HL-60 (cell line): ENCODE data around the gene MAGOHB.

Source experiments
- DNase-seq, 2 experiments: peaks; one replicate each; pipeline ENCODE4 v3.0.0-alpha.2; 2010 to 2020; ENCODE audit warnings: low read depth in 1 of 2, low spot score in 1 of 2
- H3K27ac ChIP-seq: fragments of 250-450 bp; sonication (Bioruptor Pico); replicated peaks from 2 replicates; pipeline ENCODE4 v1.5.1; 2020; ENCODE audit warnings: mild to moderate bottlenecking, moderate library complexity
- H3K27me3 ChIP-seq: fragments of 250-450 bp; sonication (Bioruptor Pico); 2 replicates; pipeline ENCODE4 v1.5.1; 2021; ENCODE audit warnings: mild to moderate bottlenecking, moderate library complexity; ENCODE audit not compliant: insufficient read depth, poor library complexity, severe bottlenecking
- H3K4me3 ChIP-seq: replicated peaks from 2 replicates; pipeline ENCODE4 v1.5.1; 2011; ENCODE audit warnings: mild to moderate bottlenecking, control low read depth, low read length; ENCODE audit not compliant: insufficient read depth
- CTCF ChIP-seq: IDR thresholded peaks from one replicate; pipeline ENCODE4 v1.5.1; 2011; ENCODE audit warnings: low read length, control low read depth, inconsistent platforms; ENCODE audit not compliant: insufficient read depth
- GABPA ChIP-seq: IDR thresholded peaks from 2 replicates; pipeline ENCODE4 v1.6.1; 2012; ENCODE audit warnings: low read depth
- POLR2AphosphoS5 ChIP-seq: IDR thresholded peaks from 2 replicates; pipeline ENCODE4 v1.6.1; 2012; ENCODE audit warnings: low read depth
- REST ChIP-seq: IDR thresholded peaks from 2 replicates; pipeline ENCODE4 v1.6.1; 2012; ENCODE audit warnings: low read depth; ENCODE audit not compliant: insufficient replicate concordance
- SPI1 ChIP-seq: IDR thresholded peaks from 2 replicates; pipeline ENCODE4 v1.6.1; 2012; ENCODE audit warnings: low read depth, mild to moderate bottlenecking, borderline replicate concordance

The MAGOHB gene

GRCh38 chr12:10600988-10601387 lies 12.4 kb downstream of the MAGOHB start:
- Histone ChIP-seq H3K4me3 (no peak overlapping the region), H3K27ac (no peak overlapping the region), H3K27me3 (no peaks in the 10 kb centered on the region)
- DNase-seq: peak in 1 of 2 experiments; percentile 28
- TF ChIP-seq POLR2AphosphoS5 (no peak), GABPA (no peak), SPI1 (no peak), CTCF (no peak), REST (no peak)

GRCh38 chr12:10595881-10596280 lies 17.5 kb downstream of the MAGOHB start:
- no peak for DNase-seq
- TF ChIP-seq GABPA (no peak), CTCF (no peak), SPI1 (no peak), REST (no peak), POLR2AphosphoS5 (no peak)
- no peak overlapping the region for H3K27ac ChIP-seq
- no peak overlapping the region for H3K4me3 ChIP-seq
- no peaks in the 10 kb centered on the region for H3K27me3 ChIP-seq

GRCh38 chr12:10590966-10591365 lies 22.4 kb downstream of the MAGOHB start:
- TF ChIP-seq CTCF: no peak
- no peak for TF ChIP-seq SPI1
- TF ChIP-seq POLR2AphosphoS5: no peak
- no peak for TF ChIP-seq REST
- TF ChIP-seq GABPA: no peak
- no peak for DNase-seq
- H3K27me3 ChIP-seq: no peaks in the 10 kb centered on the region
- H3K4me3 ChIP-seq: no peak overlapping the region
- no peak overlapping the region for H3K27ac ChIP-seq
